Mammary epithelial cell (primary cell): Measurements from ENCODE around the gene ALK.

Experiments used
- EZH2 ChIP-seq: IDR thresholded peaks from 2 replicates; pipeline ENCODE4 v1.6.1; 2012; ENCODE audit warnings: low read length, inconsistent platforms, borderline replicate concordance
- TF ChIP-seq, protein P1 (sequence below), 2 donors: IDR thresholded peaks in 1 of 2; conservative IDR thresholded peaks in 1 of 2; 2 replicates each; pipeline ENCODE4 v1.5.1; 2011 to 2012; ENCODE audit warnings: inconsistent platforms in 2 of 2, low read length in 2 of 2, mild to moderate bottlenecking in 2 of 2, control low read depth in 1 of 2, low read depth in 1 of 2; ENCODE audit not compliant: insufficient read depth in 1 of 2; ENCODE audit errors: extremely low read depth in 1 of 2

DNA sequence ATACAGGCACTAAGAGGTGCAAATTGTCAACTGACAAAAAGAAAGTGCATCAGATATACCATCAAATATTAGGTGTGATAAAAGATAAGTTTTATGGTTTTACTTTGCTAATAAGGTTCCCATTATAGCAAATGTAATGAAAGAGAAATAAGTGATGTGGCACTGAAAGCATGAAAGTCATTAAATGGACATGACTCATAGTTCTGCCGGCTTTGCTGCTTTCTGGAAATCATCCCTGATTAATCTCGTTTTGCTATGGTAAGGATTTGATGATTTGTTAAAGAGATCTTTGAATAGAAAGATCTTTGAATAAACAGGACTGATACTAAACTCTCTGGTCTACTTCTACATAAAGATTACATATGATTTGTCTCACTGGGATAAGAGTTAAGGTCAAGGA, 733.5 kb downstream of the ALK start:
- TF ChIP-seq, protein P1, sequence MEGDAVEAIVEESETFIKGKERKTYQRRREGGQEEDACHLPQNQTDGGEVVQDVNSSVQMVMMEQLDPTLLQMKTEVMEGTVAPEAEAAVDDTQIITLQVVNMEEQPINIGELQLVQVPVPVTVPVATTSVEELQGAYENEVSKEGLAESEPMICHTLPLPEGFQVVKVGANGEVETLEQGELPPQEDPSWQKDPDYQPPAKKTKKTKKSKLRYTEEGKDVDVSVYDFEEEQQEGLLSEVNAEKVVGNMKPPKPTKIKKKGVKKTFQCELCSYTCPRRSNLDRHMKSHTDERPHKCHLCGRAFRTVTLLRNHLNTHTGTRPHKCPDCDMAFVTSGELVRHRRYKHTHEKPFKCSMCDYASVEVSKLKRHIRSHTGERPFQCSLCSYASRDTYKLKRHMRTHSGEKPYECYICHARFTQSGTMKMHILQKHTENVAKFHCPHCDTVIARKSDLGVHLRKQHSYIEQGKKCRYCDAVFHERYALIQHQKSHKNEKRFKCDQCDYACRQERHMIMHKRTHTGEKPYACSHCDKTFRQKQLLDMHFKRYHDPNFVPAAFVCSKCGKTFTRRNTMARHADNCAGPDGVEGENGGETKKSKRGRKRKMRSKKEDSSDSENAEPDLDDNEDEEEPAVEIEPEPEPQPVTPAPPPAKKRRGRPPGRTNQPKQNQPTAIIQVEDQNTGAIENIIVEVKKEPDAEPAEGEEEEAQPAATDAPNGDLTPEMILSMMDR (conservative IDR thresholded peaks at IDR 0.05 in 1 of 2, IDR thresholded peaks at IDR 0.05 in 1 of 2; ENCODE audit: extremely low read depth in 1 of 2, insufficient read depth in 1 of 2, low read depth in 1 of 2, low read length in 2 of 2), result no peak
- no peak for TF ChIP-seq EZH2
